ENCODE measurements around the gene HS6ST2.

DNA sequence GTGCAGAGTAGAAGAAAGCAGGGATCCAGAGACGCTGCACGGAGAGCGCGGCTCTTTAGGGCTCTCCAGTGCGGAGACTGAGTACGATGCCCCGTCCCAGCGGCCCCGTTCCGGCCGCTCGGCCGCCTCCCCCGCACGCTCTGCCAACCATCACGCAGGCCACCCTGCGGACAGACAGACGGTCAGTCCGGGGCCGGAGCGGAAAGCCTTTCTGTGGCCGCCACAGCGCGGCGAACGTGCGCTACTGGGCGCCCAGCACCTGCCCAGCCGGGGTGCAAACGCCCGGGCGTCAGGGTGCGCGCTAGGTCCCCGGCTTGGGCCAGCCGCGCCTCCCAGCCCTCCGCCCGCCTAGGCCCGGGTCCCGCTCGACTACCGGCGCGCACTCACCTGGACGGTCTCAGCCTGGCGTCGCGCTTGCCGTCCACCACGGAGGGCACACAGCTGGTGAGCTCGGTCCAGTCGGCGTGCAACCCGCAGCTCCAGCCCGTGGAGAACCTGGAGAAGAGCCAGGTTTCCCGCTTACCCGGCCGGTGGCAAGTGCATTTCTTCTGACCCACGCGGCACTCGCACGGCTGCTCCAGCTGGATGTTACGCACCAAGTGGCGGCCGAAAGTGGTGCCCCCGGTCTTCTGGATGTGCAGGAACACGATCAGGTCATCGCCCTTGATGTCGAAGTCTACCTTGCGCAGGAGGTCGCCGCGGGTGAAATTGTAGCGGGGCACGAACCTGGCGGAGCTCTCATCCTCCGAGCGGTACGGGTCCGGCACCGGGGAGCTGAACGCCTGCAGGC, 1.8 kb downstream of the HS6ST2 start:
- TF ChIP-seq PTRF (tag; IDR thresholded peaks at IDR 0.05): no peak
- TF ChIP-seq, protein P1, sequence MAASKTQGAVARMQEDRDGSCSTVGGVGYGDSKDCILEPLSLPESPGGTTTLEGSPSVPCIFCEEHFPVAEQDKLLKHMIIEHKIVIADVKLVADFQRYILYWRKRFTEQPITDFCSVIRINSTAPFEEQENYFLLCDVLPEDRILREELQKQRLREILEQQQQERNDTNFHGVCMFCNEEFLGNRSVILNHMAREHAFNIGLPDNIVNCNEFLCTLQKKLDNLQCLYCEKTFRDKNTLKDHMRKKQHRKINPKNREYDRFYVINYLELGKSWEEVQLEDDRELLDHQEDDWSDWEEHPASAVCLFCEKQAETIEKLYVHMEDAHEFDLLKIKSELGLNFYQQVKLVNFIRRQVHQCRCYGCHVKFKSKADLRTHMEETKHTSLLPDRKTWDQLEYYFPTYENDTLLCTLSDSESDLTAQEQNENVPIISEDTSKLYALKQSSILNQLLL (CRISPR knock-in tag; IDR thresholded peaks at IDR 0.05; ENCODE audit: borderline replicate concordance): no peak
- no peak for TF ChIP-seq MYNN (IDR thresholded peaks at IDR 0.05)
- no peak for TF ChIP-seq MYNN (CRISPR knock-in tag; IDR thresholded peaks at IDR 0.05)
- no peak for TF ChIP-seq IRF2 (CRISPR knock-in tag; IDR thresholded peaks at IDR 0.05)
- TF ChIP-seq, protein P2, sequence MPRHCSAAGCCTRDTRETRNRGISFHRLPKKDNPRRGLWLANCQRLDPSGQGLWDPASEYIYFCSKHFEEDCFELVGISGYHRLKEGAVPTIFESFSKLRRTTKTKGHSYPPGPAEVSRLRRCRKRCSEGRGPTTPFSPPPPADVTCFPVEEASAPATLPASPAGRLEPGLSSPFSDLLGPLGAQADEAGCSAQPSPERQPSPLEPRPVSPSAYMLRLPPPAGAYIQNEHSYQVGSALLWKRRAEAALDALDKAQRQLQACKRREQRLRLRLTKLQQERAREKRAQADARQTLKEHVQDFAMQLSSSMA (CRISPR knock-in tag; IDR thresholded peaks at IDR 0.05): no peak
- no peak for TF ChIP-seq TARDBP (IDR thresholded peaks at IDR 0.05)
- TF ChIP-seq ZNF165 (CRISPR knock-in tag; IDR thresholded peaks at IDR 0.05; ENCODE audit: borderline replicate concordance): no peak
- TF ChIP-seq BHLHE40 (IDR thresholded peaks at IDR 0.05; ENCODE audit: low read length): no peak

Data from K562 (cell line).